HG02678 (cell line): ENCODE measurements around the gene ARHGAP8.
"Not testable (repeated sequence)": the region's sequence is repeated elsewhere in the genome, so short reads cannot be mapped to it uniquely, and the experiment has no call there.

Experiments used
- ATAC-seq: cut with Tn5 transposase; IDR thresholded peaks from one replicate; pipeline ENCODE4 v1.9.1; 2021; ENCODE audit warnings: mild to moderate bottlenecking, moderate library complexity; ENCODE audit not compliant: unreplicated experiment

The ARHGAP8 gene

DNA sequence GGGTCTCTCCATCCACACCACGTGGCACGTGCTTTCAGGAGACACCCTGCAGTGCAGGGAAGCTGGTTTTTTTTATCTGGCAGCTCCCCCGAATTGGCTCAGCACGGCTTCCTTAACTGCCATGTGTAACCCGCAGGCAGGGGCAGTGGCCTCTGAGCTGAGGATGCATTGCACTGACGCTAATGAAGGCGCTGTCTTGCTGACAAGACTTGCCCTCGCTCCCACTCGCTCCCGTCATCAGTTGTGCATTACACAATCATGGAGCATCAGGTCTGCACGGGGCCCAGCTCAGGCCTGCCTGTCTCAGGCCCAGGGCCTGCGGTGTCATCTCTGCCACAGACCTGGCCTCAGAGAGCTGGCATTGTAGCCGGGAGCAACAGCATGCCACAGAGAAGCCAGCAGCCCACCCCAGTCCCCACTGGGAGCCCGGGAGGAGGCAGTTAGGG is 95.9 kb downstream of the ARHGAP8 start:
- ATAC-seq, result no peak

DNA sequence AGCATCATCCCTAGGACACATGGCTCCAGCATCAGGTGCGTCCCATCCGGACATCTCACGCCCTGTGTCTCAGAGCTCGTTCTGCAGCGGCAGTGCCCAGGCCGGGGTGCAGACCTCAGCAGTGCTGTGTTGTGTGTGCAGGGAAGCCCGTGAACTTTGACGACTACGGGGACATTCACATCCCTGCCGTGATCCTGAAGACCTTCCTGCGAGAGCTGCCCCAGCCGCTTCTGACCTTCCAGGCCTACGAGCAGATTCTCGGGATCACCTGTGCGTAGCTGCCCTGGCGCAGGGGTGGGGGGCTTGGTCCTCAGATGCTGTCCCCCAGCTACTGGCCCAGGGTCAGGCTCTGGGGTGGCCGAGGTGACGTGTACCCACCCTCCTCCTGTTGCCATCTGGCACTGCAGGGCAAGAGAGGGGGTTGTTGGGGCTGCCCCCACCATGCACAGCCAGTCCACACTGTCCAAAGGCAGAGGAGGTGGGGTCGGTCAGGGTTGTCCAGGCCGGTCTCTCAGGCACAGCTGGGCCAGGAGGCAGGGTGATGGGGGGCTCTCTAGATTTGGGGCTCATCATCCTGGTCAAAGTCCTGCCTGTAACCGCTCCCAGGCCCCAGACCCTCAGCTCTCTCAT is 96.5 kb downstream of the ARHGAP8 start:
- no peak for ATAC-seq

DNA sequence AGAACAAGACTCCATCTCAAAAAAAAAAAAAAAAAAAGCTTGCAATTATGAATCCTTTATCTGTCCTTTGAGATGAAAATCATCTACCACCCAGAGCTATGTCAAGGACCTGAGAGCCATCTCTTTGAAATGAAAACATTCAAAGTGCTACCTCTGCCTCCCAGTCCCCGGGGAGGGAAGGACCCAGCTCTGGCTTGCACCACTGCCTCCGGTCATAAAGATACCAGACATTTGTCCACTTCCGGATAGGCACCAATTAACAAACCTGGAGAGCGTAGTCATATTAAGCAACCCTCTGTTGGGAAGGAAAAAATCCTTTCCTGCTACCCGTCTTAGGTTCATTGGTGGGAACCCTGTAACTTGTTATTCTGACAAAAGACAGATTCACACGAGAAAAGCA is 98.6 kb downstream of the ARHGAP8 start:
- ATAC-seq, result no peak

DNA sequence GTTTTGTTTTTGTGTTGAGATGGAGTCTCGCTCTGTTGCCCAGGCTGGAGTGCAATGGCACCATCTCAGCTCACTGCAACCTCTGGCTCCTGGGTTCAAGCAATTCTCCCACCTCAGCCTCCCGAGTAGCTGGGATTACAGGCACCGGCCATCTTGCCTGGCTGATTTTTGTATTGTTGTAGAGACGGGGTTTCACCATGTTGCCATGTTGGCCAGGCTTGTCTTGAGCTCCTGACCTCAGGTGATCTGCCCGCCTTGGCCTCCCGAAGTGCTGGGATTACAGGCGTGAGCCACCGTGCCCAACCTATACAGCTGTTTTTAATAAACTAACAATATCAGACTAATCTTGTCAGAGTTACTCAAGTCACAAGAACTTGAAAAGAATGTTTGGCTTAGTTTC is 102.3 kb downstream of the ARHGAP8 start:
- not testable (repeated sequence) for ATAC-seq

DNA sequence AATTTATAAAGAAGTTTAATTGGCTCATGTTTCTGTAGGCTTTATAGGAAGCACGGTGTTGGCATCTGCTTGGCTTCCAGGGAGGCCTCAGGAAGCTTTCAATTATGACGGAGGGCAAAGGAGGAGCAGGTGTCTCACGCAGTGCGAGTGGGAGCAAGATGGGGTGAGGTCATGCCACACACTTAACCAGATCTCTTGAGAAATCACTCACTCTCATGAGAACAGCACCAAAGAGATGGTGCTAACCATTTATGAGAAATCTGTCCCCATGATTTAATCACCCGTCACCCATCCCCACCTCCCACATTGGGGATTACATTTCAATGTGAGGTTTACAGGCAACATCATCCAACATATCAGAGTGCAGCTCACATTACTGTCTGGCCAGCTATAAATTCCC is 103.5 kb downstream of the ARHGAP8 start:
- no peak for ATAC-seq

DNA sequence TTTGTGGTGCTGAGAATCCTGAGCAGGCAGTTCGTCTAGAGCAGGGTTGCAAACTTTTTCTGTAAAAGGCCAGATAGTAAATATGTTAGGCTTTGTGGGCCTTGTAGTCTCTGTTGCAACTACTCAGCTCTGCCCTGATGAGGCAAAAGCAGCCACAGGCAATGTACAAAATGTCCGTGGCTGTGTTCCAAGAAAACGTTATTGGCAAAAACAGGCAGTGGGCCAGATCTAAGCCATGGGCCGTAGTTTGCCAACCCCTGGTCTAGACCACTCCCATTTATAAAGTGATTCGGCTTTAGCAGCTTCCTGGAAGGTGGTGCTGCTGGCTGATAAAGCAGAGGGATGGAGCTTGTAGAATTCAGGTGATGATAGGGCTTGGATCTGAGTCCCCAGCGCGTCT is 106.4 kb downstream of the ARHGAP8 start:
- ATAC-seq, result not testable (repeated sequence)

DNA sequence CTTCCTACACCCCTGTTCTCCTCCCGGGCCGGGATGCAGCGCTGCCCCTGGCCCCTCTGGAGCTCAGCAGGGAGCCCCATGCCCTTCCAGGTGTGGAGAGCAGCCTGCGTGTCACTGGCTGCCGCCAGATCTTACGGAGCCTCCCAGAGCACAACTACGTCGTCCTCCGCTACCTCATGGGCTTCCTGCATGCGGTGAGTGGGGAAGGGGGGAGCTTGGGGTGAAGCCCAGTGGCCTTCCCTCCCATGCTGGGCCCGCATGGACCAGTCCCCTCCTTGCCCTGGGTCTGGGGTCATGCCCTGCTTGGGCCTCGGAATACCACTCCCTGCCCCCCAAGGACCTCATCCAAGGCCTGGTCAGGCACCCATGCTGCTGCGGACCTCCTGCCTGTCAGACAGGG is 107.3 kb downstream of the ARHGAP8 start:
- ATAC-seq, result no peak

DNA sequence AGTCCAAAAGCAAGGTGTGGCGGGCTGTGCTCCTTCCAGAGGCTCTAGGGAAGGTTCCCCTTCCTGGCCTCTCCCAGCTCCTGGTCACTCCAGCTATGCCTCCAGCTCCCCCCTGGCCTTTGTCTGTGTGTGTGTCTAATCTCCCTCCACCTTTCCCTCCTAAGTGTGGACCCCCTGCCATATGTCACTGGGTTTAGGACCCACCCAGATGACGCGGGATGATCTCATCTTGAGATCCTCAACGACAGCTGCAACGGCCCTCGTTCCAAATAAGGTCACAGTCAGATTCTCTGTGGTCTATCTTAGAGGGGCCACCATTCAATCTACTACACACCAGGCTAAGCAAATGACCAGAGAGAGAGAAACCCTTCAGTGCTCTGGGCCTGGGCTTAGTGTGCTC is 107.9 kb downstream of the ARHGAP8 start:
- ATAC-seq, result no peak

DNA sequence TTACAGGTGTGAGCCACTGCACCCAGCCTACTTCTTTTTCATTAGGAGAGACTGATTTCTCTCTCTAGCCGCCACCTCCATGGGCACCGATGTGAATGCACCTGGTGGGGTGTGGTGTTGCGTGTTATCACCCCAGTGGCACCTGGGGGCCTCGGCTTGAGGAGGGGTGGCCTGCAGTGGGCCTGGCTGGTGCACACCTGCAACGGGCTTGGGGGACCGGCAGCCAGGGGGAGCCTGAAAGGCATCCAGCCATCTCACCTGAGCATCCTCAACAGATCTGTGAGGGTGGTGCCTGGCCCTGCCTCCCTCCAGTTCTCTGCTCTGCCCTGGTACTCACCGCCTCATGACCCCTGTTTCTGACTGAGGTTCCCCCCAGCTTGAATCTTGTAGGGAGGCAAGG is 108.9 kb downstream of the ARHGAP8 start:
- no peak for ATAC-seq

DNA sequence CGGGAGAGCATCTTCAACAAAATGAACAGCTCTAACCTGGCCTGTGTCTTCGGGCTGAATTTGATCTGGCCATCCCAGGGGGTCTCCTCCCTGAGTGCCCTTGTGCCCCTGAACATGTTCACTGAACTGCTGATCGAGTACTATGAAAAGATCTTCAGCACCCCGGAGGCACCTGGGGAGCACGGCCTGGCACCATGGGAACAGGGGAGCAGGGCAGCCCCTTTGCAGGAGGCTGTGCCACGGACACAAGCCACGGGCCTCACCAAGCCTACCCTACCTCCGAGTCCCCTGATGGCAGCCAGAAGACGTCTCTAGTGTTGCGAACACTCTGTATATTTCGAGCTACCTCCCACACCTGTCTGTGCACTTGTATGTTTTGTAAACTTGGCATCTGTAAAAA is 109.9 kb downstream of the ARHGAP8 start:
- no peak for ATAC-seq

DNA sequence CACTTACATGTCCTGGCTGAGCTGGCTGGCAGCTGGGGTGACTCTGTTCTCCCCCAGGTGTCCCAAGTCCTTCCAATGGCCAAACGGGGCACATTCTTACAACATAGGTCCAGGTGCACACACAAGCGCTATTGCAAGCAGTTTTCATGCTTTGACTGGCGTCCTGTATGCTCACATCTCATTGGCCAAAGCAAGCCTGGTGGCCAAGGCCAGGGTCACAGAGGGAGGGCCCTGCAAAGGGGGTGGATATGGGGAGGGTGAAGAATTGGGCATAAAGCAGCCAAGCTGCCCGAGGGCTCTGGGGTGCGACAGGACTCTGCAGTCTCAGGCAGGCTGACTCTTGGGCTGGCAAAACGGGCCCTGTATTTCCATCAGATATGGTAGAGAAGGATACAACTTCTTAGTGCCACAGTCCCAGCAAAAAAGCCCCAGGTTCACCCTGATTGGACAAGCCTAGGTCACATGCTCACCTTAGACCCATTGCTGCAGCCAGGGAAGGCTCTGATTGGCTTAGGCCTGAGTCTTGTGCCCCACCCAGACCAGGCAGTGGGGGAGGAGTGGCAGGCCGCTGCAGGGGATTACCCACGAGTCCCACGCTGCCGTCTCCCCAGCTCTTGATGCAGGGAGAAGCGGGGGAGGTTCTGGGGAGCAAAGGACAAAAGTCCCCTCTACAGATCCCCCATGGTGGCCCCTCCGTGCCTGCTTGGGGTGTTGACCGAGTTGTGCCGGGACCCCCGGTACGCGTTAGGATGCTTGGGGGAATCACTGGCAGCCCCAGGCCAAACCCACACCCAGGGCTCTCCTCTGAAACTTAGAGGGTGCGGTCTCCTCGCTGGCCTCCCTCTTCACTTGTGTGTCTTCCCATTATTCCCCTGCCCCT is 110.8 kb downstream of the ARHGAP8 start:
- ATAC-seq, result no peak

DNA sequence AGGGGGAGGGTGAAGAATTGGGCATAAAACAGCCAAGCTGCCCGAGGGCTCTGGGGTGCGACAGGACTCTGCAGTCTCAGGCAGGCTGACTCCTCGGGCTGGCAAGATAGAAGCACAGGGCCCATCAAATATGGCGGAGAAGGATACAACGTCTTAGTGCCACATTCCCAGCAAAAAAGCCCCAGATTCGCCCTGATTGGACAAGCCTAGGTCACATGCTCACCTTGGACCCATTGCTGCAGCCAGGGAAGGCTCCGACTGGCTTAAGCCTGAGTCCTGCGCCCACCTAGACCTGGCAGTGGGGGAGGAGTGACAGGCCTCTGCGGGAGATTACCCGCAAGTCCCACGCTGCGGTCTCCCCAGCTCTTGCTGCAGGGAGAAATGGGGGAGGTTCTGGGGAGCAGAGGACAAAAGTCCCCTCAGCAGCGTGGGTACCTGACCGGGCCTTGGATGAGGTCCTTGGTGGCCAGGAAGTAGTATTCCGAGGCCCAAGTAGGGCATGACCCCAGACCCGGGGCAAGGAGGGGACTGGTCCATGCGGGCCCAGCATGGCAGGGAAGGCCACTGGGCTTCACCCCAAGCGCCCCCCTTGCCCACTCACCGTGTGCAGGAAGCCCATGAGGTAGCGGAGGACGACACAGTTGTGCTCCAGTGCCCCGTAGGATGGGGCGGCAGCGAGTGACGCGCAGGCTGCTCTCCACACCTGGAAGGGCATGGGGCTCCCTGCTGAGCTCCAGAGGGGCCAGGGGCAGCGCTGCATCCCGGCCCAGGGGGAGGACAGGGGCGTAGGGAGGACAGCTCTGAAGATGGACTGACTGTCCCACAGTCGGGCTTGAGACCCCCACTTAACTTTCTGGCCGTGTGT is 113.0 kb downstream of the ARHGAP8 start:
- ATAC-seq, result no peak

DNA sequence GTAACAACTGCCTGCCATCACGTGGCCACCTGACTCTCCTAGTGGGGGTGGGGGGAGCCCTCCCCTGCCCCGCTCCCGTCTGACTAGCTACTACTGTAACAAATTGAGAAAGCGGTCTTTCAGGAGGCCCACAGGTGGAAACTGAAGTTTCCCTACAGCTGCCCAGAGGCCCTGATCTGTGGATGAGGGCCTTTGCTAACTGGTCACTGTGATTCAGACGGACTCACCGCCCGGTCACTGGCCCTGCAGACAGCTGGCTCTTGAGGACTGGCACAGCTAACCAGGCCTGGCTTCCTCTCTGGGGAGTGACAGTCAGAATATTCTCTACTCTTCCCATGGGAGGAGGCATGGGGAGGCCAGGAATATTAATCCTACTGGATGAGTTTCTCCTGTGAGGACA is 116.8 kb downstream of the ARHGAP8 start:
- no peak for ATAC-seq

DNA sequence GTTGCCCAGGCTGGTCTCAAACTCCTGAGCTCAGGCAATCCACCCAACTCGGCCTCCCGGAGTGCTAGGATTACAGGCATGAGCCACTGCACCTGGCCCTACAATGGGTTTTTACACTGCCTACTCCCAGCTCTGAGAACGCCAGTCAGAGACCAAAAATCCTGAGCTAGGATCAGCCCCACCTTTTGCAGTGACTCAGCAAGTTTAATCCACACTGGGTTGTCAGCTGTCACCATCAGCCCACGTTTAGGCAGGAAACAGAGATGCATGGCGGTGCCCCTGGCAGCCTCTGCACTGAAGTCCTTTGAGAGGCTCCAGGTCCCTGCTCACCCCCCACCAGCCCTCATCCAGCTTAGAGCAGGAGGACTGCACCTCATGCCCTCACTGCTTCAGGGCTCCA is 117.6 kb downstream of the ARHGAP8 start:
- no peak for ATAC-seq

DNA sequence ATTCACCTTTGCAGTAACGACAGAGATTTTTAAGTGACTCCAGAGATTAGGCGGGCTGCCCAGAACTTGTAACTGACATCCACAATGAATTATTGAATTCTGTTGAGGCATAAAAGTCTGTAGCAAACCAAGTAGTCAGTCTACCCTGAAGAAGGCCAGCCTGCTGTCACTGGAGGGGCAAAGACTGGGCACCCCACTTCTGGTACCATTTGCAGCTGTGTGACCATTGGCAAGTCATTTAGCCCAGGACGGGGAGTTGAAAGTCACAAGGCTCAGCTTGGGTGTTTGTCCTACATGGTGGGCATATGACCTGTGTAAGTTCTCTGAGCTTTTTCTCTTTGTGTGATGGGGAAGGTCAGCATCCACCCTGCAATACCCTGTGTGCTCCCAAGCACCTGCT is 119.4 kb downstream of the ARHGAP8 start:
- no peak for ATAC-seq

DNA sequence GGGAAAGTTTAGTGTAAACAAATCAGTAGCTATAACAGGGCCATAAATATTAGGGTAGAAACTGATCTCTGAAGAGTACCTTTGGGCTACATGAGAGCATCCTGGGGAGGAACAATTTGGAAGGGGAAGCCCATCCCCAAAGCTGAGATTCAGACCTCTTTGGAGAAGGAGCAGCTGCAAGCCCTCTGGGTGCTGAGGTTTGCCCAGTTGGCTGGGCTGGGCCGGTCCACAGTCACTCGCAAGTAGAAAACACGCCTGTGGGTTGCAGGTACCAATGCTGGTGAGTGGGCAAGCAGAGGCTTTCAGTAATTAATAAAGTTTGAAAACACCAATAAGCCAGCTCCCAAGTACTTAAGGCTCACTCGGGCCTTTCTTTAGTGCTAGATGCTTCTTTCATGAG is 124.5 kb downstream of the ARHGAP8 start:
- no peak for ATAC-seq

DNA sequence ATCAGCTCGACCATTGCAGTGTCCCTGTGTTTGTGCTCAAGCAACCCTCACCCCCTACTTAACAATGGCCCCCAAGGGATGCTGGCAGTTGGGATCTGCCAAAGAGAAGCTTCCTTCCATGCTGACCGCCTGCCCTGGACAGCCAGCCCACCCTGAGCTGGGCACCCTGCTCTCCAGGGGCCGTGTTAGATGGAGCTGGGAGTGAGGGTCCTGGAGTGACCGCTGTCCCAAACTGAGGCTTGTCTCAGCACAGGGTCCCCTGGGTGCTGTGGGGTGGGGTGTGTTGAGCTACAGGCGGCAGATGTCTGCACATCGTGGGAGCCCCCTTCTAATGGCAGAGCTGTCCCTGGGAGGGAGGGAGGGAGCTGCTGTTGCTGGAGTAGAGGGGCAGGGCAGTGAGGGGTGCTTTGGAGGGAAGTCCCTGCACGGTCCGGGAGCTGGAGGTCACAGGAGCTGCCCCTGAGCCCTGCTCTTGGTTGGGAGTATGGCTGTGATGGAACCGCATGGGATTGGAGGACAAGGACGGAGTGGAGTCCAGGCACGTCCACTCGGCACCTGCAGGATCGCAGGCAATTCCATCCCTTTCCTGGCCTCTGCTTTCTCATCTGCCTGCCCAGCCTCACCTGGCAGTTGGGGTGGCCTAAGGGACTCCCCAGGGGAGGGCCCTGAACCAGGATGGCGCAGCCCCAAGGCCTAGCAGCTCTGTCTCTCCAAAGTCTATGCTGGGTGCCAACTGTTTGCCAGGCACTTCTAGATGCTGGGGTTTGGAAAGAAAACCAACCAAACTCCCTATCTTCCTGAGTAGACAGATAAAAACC is 126.3 kb downstream of the ARHGAP8 start:
- no peak for ATAC-seq

DNA sequence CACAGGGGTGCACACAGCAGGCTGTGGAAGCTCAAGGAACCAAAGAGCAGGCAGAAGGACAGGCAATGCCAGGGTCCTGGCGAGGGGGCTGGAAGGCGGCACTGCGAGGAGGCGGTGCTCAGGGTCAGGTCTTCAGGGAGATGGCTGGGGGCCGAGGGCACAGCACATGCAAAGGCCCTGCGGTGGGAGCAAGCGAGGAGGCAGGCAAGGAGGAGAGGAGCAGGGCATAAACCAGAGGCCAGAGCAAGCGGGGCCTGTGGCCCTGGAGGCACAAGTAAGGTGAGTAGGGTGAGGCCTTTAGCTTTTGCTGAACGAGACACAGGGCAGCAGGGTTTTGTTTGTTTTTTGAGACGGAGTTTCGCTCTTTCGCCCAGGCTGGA is 126.9 kb downstream of the ARHGAP8 start:
- ATAC-seq, result no peak

DNA sequence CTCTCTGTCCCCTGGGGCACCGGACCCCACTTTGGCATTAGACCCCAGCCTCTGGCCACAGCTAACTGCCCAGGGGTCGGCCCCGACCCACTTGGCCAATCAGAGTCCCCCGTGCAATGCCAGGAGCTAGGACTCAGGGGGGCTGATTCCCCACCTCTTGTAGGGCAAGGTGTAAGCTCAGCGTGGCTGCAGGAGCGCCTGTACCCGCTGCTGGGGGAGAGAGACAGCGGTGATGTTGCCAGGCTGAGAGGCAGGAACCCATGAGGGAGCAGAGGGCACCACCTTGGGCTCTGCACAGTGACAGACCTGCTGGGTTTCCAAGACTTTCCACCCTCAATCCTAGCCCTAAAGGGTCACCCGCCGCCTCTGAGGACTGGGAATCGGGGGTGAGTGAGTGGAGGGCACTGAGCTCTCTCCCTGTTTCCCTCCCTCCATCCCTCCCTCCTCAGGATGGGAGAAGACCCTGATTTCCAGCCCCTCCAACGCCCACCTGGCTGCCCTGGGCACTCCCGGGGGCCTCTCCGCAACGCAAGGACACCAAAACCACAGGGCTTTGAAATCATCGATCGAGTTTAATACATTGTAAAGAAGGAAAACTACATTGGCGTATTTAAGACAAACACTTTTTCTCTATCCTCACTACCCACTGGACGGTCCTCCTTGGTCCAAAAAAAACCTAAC is 128.4 kb downstream of the ARHGAP8 start:
- no peak for ATAC-seq

DNA sequence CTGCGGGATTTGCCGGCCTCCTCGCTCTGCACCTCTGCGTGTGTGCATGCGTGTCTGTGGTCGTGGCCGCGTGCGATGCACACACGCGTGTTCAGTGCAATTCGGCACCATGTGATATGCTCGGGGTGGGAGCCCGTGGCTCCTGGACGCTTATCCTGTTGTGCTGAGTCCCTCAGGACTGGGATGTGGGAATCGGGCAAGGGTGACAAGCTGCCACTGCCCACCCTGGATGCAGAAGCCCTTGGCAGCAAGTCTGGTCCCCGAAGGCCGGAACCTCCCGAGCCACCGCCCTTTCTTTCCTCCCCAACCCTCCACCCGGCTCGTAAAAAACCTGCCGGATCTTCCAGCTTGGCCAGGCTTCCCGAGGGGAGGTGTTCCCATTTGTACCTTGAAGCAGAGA is 129.2 kb downstream of the ARHGAP8 start:
- ATAC-seq, result no peak
